ENCODE results near the gene ZNF335. TPM values are rescaled to one million over a fixed set of nuclear protein-coding genes. Genes with fewer than 3 reads are reported as not detected.

Gene ZNF335
- total and polyA plus RNA-seq, 2 of the 8 experiments (the other 6 are each of a cell fraction or from before 2014, with no cell fraction given), result 12.4 to 14.6 TPM

- TF ChIP-seq POU5F1 (IDR thresholded peaks at IDR 0.05; ENCODE audit: low read depth, low read length) (no peak), TAF7 (optimal IDR thresholded peaks at IDR 0.05; ENCODE audit: borderline replicate concordance, low read depth, low read length) (no peak), SIN3A (conservative IDR thresholded peaks at IDR 0.05 in 1 of 2, IDR thresholded peaks at IDR 0.05 in 1 of 2; ENCODE audit: low read depth in 1 of 2, low read length in 2 of 2) (no peak), PHF8 (conservative IDR thresholded peaks at IDR 0.05; ENCODE audit: low read depth, low read length) (no peak), TCF12 (IDR thresholded peaks at IDR 0.05; ENCODE audit: low read depth, low read length) (no peak), CHD7 (IDR thresholded peaks at IDR 0.05; ENCODE audit: insufficient replicate concordance, low read length) (no peak), CREB1 (IDR thresholded peaks at IDR 0.05) (no peak), SP4 (IDR thresholded peaks at IDR 0.05; ENCODE audit: low read length) (no peak), FOSL1 (IDR thresholded peaks at IDR 0.05; ENCODE audit: insufficient read depth, low read depth, low read length) (no peak)
Observed at GRCh38 chr20:45919542-45920399, 52.2 kb downstream of the ZNF335 start (continued).

Measured in H1 (cell line).